Measurements from ENCODE around the gene AACS.
"Not testable (repeated sequence)": the region's sequence is repeated elsewhere in the genome, so short reads cannot be mapped to it uniquely, and the experiment has no call there.

GRCh38 chr12:125141210-125141573 lies 76.0 kb downstream of the AACS start:
- TF ChIP-seq EP300 (conservative IDR thresholded peaks at IDR 0.05; ENCODE audit: poor library complexity, severe bottlenecking); CTCF (IDR thresholded peaks at IDR 0.05; ENCODE audit: poor library complexity, severe bottlenecking): not testable (repeated sequence)
